OCI-LY1 (cell line): ENCODE measurements around the gene QRICH1.
A peak's percentile ranks its signal among the peaks of the same experiment; 100 is the strongest.

ENCODE experiments used
- H2AFZ ChIP-seq: fragments of 200-600 bp; sonication (generic), shearing (Covaris generic); 2 replicates; pipeline ENCODE4 v1.6.0; 2014; ENCODE audit warnings: antibody characterized with exemption, mild to moderate bottlenecking, low read length
- H3F3A ChIP-seq: fragments of 200-600 bp; sonication (generic), shearing (Covaris generic); 2 replicates; pipeline ENCODE4 v1.6.0; 2014; ENCODE audit warnings: mild to moderate bottlenecking, antibody characterized with exemption, low read length, moderate library complexity; ENCODE audit not compliant: insufficient read depth
- H3K27ac ChIP-seq: fragments of 200-600 bp; sonication (generic); 2 replicates; pipeline ENCODE4 v1.5.1; 2014; ENCODE audit warnings: low read length, mixed run types, mild to moderate bottlenecking, low read depth; ENCODE audit not compliant: poor library complexity, severe bottlenecking
- H3K27me3 ChIP-seq: fragments of 200-600 bp; sonication (generic); 2 replicates; pipeline ENCODE4 v1.6.0; 2014; ENCODE audit warnings: antibody characterized with exemption, mild to moderate bottlenecking, low read length, moderate library complexity; ENCODE audit not compliant: insufficient read depth
- H3K36me3 ChIP-seq: fragments of 200-600 bp; sonication (generic); 2 replicates; pipeline ENCODE4 v1.6.1; 2014; ENCODE audit warnings: mild to moderate bottlenecking, antibody characterized with exemption, low read length, moderate library complexity, mixed read lengths; ENCODE audit not compliant: insufficient read depth
- H3K4me1 ChIP-seq: fragments of 200-600 bp; sonication (generic); 2 replicates; pipeline ENCODE4 v1.5.1; 2014; ENCODE audit warnings: mild to moderate bottlenecking, low read length, moderate library complexity; ENCODE audit not compliant: insufficient read depth, severe bottlenecking
- H3K4me2 ChIP-seq: fragments of 200-600 bp; sonication (generic), shearing (Covaris generic); 2 replicates; pipeline ENCODE4 v1.6.1; 2014; ENCODE audit warnings: low read length
- H3K4me3 ChIP-seq: fragments of 200-600 bp; sonication (generic); 2 replicates; pipeline ENCODE4 v1.5.1; 2014; ENCODE audit warnings: low read length, low read depth, mild to moderate bottlenecking, mixed read lengths; ENCODE audit not compliant: poor library complexity, severe bottlenecking
- H3K79me2 ChIP-seq: fragments of 200-600 bp; shearing (Covaris generic); 2 replicates; pipeline ENCODE4 v1.6.1; 2016; ENCODE audit warnings: mixed run types, low read length, mixed read lengths; ENCODE audit not compliant: insufficient read depth
- H3K9ac ChIP-seq: fragments of 200-600 bp; sonication (generic), shearing (Covaris generic); 2 replicates; pipeline ENCODE4 v1.6.1; 2014; ENCODE audit warnings: mild to moderate bottlenecking, low read length, mixed read lengths
- H3K9me2 ChIP-seq: fragments of 200-600 bp; sonication (generic), shearing (Covaris generic); 2 replicates; pipeline ENCODE4 v1.6.1; 2014; ENCODE audit warnings: low read depth, mild to moderate bottlenecking, low read length, mixed read lengths
- H3K9me3 ChIP-seq: fragments of 200-600 bp; shearing (Covaris generic); 2 replicates; pipeline ENCODE4 v1.6.1; 2014; ENCODE audit warnings: low read length, mixed read lengths
- H4K20me1 ChIP-seq: fragments of 200-600 bp; sonication (generic), shearing (Covaris generic); 2 replicates; pipeline ENCODE4 v1.6.0; 2016; ENCODE audit warnings: mild to moderate bottlenecking, low read length; ENCODE audit not compliant: insufficient read depth
- EZH2 ChIP-seq: fragments of 200-600 bp; sonication (generic), shearing (Covaris generic); IDR thresholded peaks from 2 replicates; pipeline ENCODE4 v1.8.0; 2017; ENCODE audit warnings: borderline replicate concordance, mixed run types, mild to moderate bottlenecking, antibody characterized with exemption, low read length, moderate library complexity, mixed read lengths
- TF ChIP-seq, protein P1 (sequence below): fragments of 200-600 bp; sonication (generic), shearing (Covaris generic); IDR thresholded peaks from 2 replicates; pipeline ENCODE4 v1.5.1; 2017; ENCODE audit warnings: mild to moderate bottlenecking, antibody characterized with exemption, low read length, moderate library complexity, mixed read lengths

Gene QRICH1

GRCh38 chr3:49016414-49017228 lies 77.2 kb downstream of the QRICH1 start:
- H3K4me1 ChIP-seq, result peaks cover 27% of the 10 kb centered on the region
- no peak overlapping the region for H3K4me3 ChIP-seq
- 0 out of 2 replicates have a peak, but pooled peaks cover 8% of the 10 kb centered on the region for H3F3A ChIP-seq
- H3K9me3 ChIP-seq, result no peaks in the 10 kb centered on the region
- H4K20me1 ChIP-seq, result no peaks in the 10 kb centered on the region
- peaks cover 44% of the 10 kb centered on the region for H3K36me3 ChIP-seq
- H3K79me2 ChIP-seq, result peaks cover 13% of the 10 kb centered on the region; the same call in 1 of the 2 replicates
- no peaks in the 10 kb centered on the region for H3K9me2 ChIP-seq
- no peaks in the 10 kb centered on the region for H3K27me3 ChIP-seq
- no peak overlapping the region for H3K9ac ChIP-seq
- no peak for TF ChIP-seq EZH2
- TF ChIP-seq, protein P1, sequence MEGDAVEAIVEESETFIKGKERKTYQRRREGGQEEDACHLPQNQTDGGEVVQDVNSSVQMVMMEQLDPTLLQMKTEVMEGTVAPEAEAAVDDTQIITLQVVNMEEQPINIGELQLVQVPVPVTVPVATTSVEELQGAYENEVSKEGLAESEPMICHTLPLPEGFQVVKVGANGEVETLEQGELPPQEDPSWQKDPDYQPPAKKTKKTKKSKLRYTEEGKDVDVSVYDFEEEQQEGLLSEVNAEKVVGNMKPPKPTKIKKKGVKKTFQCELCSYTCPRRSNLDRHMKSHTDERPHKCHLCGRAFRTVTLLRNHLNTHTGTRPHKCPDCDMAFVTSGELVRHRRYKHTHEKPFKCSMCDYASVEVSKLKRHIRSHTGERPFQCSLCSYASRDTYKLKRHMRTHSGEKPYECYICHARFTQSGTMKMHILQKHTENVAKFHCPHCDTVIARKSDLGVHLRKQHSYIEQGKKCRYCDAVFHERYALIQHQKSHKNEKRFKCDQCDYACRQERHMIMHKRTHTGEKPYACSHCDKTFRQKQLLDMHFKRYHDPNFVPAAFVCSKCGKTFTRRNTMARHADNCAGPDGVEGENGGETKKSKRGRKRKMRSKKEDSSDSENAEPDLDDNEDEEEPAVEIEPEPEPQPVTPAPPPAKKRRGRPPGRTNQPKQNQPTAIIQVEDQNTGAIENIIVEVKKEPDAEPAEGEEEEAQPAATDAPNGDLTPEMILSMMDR, result no peak
- peak overlapping the region; percentile 96 for H3K27ac ChIP-seq
- H3K4me2 ChIP-seq, result peak overlapping the region; percentile 98; the same call in 1 of the 2 replicates
- H2AFZ ChIP-seq, result no peak overlapping the region

DNA sequence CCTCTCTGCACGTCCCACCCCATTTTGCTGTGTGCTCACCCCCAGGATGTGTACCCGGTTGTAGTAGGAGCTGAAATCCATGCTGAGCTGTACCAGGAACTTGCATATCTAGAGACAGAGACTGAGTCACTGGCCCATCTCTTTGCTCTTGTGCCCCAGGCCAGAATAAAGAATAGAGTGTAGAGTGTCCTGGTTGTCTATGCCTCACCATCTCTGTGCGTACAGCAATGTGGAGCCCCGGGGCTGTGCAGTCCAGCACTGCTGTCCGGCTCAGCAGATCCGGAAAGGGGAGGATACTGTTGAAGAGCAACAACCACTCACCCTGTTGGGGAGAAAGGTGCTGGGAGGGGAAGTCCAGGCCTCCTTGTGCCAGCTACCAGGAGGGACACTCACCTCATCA lies 78.1 kb downstream of the QRICH1 start:
- Histone ChIP-seq H3K9me3 (no peaks in the 10 kb centered on the region), H3K36me3 (peaks cover 47% of the 10 kb centered on the region), H3K4me3 (no peak overlapping the region), H3K4me1 (peaks cover 27% of the 10 kb centered on the region), H4K20me1 (no peaks in the 10 kb centered on the region), H3K4me2 (no peak overlapping the region), H3K79me2 (peaks cover 13% of the 10 kb centered on the region; the same call in 1 of the 2 replicates), H3F3A (0 out of 2 replicates have a peak, but pooled peaks cover 8% of the 10 kb centered on the region), H3K27ac (no peak overlapping the region), H3K9ac (no peak overlapping the region), H2AFZ (no peak overlapping the region), H3K27me3 (no peaks in the 10 kb centered on the region), H3K9me2 (no peaks in the 10 kb centered on the region)
- TF ChIP-seq EZH2, result no peak
- TF ChIP-seq, protein P1, result no peak

- no peaks in the 10 kb centered on the region for H4K20me1 ChIP-seq
- H3K79me2 ChIP-seq, result peaks cover 6% of the 10 kb centered on the region; the same call in 1 of the 2 replicates
- H3K4me3 ChIP-seq, result no peak overlapping the region
- no peak overlapping the region for H3K9ac ChIP-seq
- no peak overlapping the region for H3K27ac ChIP-seq
- H3K27me3 ChIP-seq, result no peaks in the 10 kb centered on the region
- H3K36me3 ChIP-seq, result peaks cover 47% of the 10 kb centered on the region
- 0 out of 2 replicates have a peak, but pooled peaks cover 8% of the 10 kb centered on the region for H3F3A ChIP-seq
- no peaks in the 10 kb centered on the region for H3K9me3 ChIP-seq
- TF ChIP-seq, protein P1, result no peak
- TF ChIP-seq EZH2, result no peak
- H3K4me1 ChIP-seq, result peaks cover 25% of the 10 kb centered on the region
- H3K9me2 ChIP-seq, result no peaks in the 10 kb centered on the region
- no peak overlapping the region for H3K4me2 ChIP-seq
- H2AFZ ChIP-seq, result no peak overlapping the region
Observed at GRCh38 chr3:49015072-49015471, 78.8 kb downstream of the QRICH1 start.
